LNCAP (cell line): ENCODE measurements around the gene FAM237A.

ENCODE experiments used
- CTCF ChIP-seq: fragments of 450-650 bp; IDR thresholded peaks from 2 replicates; pipeline ENCODE4 v1.5.1; 2017; ENCODE audit warnings: mild to moderate bottlenecking

Gene FAM237A

GRCh38 chr2:206641226-206641625 lies 1.1 kb upstream of the FAM237A start:
- no peak for TF ChIP-seq CTCF

GRCh38 chr2:206647985-206648384 lies 5.7 kb downstream of the FAM237A start:
- no peak for TF ChIP-seq CTCF

GRCh38 chr2:206657087-206657486 lies 14.8 kb downstream of the FAM237A start:
- TF ChIP-seq CTCF = no peak

- TF ChIP-seq CTCF = no peak
Observed at GRCh38 chr2:206665251-206665650, 23.0 kb downstream of the FAM237A start.

- TF ChIP-seq CTCF = no peak
Observed at GRCh38 chr2:206670531-206671319, 28.4 kb downstream of the FAM237A start.

- TF ChIP-seq CTCF = no peak
Observed at GRCh38 chr2:206683546-206683945, 41.3 kb downstream of the FAM237A start.

- TF ChIP-seq CTCF = no peak
Observed at GRCh38 chr2:206688453-206688852, 46.2 kb downstream of the FAM237A start.

GRCh38 chr2:206688990-206689389 lies 46.7 kb downstream of the FAM237A start:
- no peak for TF ChIP-seq CTCF
